Sigmoid colon (tissue), 7 donors: Measurements from ENCODE around the gene ZNF492. TPM values are rescaled to one million over a fixed set of nuclear protein-coding genes. Genes with fewer than 3 reads are reported as not detected.
"Not testable (repeated sequence)": the region's sequence is repeated elsewhere in the genome, so short reads cannot be mapped to it uniquely, and the experiment has no call there.

Experiments
- DNase-seq: peaks from one replicate; pipeline ENCODE4 v3.0.0-alpha.2; 2019
- H3K27ac ChIP-seq, 4 donors: fragments of 200-600 bp; sonication (generic); one replicate each; pipeline ENCODE4 v1.5.1; 2016 to 2019; ENCODE audit warnings: mild to moderate bottlenecking in 1 of 4
- H3K27me3 ChIP-seq, 3 donors: fragments of 200-600 bp; sonication (generic); one replicate each; pipeline ENCODE4 v1.5.1; 2019; ENCODE audit warnings: mild to moderate bottlenecking in 1 of 3
- H3K36me3 ChIP-seq, 4 donors: fragments of 200-600 bp; sonication (generic); one replicate each; pipeline ENCODE4 v1.5.1; 2016 to 2019
- H3K4me1 ChIP-seq, 4 donors: fragments of 200-600 bp; sonication (generic); one replicate each; pipeline ENCODE4 v1.5.1; 2017 to 2019
- H3K4me3 ChIP-seq, 4 donors: fragments of 200-600 bp; sonication (generic); one replicate each; pipeline ENCODE4 v1.5.1; 2017 to 2019; ENCODE audit warnings: mild to moderate bottlenecking in 2 of 4, moderate library complexity in 1 of 4
- H3K9me3 ChIP-seq, 4 donors: fragments of 200-600 bp in 3 of 4; sonication (generic) in 3 of 4; one replicate each; pipeline versions ENCODE4 v1.5.1 to v1.6.1; 2013 to 2019
- EP300 ChIP-seq, 4 donors: sonication (generic); formaldehyde crosslinking; IDR thresholded peaks; one replicate each; pipeline ENCODE4 v1.6.1; 2017; ENCODE audit warnings: antibody characterized with exemption in 4 of 4
- POLR2A ChIP-seq, 2 donors: fragments of 450-650 bp; IDR thresholded peaks; one replicate each; pipeline ENCODE4 v1.6.1; 2016; ENCODE audit warnings: antibody characterized with exemption in 2 of 2, mild to moderate bottlenecking in 2 of 2, moderate library complexity in 2 of 2
- POLR2AphosphoS5 ChIP-seq, 4 donors: sonication (generic); formaldehyde crosslinking; IDR thresholded peaks; one replicate each; pipeline ENCODE4 v1.6.1; 2017; ENCODE audit warnings: antibody characterized with exemption in 4 of 4
- WGBS, 2 donors: extraction: QIAGEN DNeasy Blood & Tissue Kit; methylation state at CpG; one replicate each; pipeline ENCODE4 v1.1.7; 2013; 5-methylcytosine and 5-hydroxymethylcytosine counted together
- intact Hi-C: fragments of 100-400 bp; cut with DNase I; formaldehyde crosslinking; loops from one replicate; pipeline ENCODE4 v1.15.1; 2023
- polyA plus RNA-seq, 3 donors: library from polyadenylated mRNA; stranded (reverse); fragments of 200-250 nt; gene quantifications; one replicate each; pipeline ENCODE4 v1.2.3, GENCODE V29; 2013
- total RNA-seq, 4 donors: library from RNA; depleted of rRNA; stranded (reverse); fragments of >200 nt; gene quantifications; one replicate each; pipeline ENCODE4 v1.1.0, GENCODE V29; 2016
- TF ChIP-seq, protein P1 (sequence below), 4 experiments: fragments of 450-650 bp in 3 of 4; fragments of 200-600 bp in 1 of 4; IDR thresholded peaks; one replicate each; pipeline ENCODE4 v1.5.1; 2016 to 2019; ENCODE audit warnings: antibody characterized with exemption in 4 of 4, mild to moderate bottlenecking in 3 of 4, moderate library complexity in 2 of 4
- donor health status: healthy with polysubstance abuse.
- donor health status: Bipolar disorder and iron deficiency.
- donor health status: healthy.

Gene ZNF492
- total RNA-seq (under 1 TPM in 3 of 4 donors, not detected in 1; 0.14 to 0.33 (median 0.28) TPM), polyA plus RNA-seq (under 1 TPM in 1 of 3 donors, not detected in 2; 0.48 TPM)

DNA sequence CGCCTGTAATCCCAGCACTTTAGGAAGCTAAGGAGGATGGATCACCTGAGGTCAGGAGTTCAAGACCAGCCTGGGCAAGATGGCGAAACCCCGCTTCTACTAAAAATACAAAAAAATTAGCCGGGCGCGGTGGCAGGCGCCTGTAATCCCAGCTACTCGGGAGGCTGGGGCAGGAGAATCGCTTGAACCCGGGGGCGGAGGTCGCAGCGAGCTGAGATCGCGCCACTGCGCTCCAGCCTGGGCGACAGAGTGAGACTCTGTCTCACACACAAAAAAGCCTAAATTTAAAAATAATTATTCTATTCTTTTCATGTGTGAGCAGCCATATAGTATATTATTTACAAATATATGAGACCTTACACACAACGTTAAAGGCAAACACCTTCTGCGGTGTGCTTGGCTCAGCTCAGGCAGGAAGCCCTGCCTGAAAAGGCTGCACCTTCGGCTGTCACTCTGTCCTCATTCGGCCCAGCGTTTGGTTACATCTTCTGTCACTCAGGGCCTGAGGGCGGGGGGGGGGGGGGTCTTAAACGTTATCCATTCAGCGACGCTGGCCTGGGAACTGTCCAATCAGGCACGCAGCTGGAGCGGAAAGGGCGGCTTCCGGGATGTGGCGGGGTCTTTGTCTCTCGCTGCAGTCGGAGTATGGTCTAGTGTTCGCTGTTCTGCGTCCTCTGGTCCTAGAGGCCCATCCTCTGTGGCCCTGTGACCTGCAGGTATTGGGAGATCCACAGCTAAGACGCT is at the start of gene ZNF492:
Gene ZNF492, plus strand, starts transcription at position 619 of the 744 bp plus-strand sequence. CDS start 19,076 bp downstream, outside the sequence.
- H3K27ac ChIP-seq, result peak within 1 kb of the TSS; percentile 28 to 62 (median 50)
- H3K27me3 ChIP-seq, H3K9me3 ChIP-seq, H3K36me3 ChIP-seq, intact Hi-C loops, H3K4me1 ChIP-seq: not testable (repeated sequence)
- peak; percentile 95 for DNase-seq
- 4 to 29% methylated on average over 36 of the region's 36 CpGs for WGBS, 2 donors
- H3K4me3 ChIP-seq, result peak within 1 kb of the TSS; percentile 53 to 77 (median 64)

DNA sequence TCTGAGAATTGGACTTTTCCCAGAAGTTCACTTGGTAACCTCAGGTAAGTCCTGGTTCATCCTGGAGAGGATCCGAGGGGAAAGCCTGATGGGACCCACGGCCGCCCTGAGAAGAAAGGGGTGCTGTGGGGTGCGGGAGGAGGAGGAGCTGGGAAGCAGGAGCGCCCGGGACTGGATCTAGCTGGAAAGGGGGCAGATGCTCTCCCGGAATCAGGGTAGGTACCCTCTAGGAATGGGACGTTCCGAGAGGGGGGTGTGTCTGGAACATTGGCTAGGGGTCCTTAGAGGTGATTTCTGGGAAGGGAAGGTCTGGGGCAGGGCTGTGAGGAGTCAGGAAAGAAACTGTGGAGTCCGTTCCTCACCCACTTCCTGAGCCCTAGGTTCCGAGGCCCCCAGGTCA is 38.7 kb upstream of the ZNF492 start:
- 48 to 61% methylated on average over 11 of the region's 11 CpGs for WGBS, 2 donors
- H3K4me3 ChIP-seq, result peak overlapping the region in 1 of 4 donors; percentile 18
- H3K9me3 ChIP-seq, result peaks cover 0 to 17% (median 0%) of the 10 kb centered on the region in 4 donors
- peaks cover 0 to 11% (median 0%) of the 10 kb centered on the region in 3 donors for H3K27me3 ChIP-seq
- H3K4me1 ChIP-seq, result no peaks in the 10 kb centered on the region
- no peak for TF ChIP-seq EP300 (IDR thresholded peaks at IDR 0.05)
- TF ChIP-seq, protein P1, sequence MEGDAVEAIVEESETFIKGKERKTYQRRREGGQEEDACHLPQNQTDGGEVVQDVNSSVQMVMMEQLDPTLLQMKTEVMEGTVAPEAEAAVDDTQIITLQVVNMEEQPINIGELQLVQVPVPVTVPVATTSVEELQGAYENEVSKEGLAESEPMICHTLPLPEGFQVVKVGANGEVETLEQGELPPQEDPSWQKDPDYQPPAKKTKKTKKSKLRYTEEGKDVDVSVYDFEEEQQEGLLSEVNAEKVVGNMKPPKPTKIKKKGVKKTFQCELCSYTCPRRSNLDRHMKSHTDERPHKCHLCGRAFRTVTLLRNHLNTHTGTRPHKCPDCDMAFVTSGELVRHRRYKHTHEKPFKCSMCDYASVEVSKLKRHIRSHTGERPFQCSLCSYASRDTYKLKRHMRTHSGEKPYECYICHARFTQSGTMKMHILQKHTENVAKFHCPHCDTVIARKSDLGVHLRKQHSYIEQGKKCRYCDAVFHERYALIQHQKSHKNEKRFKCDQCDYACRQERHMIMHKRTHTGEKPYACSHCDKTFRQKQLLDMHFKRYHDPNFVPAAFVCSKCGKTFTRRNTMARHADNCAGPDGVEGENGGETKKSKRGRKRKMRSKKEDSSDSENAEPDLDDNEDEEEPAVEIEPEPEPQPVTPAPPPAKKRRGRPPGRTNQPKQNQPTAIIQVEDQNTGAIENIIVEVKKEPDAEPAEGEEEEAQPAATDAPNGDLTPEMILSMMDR (IDR thresholded peaks at IDR 0.05), result no peak
- TF ChIP-seq POLR2AphosphoS5 (IDR thresholded peaks at IDR 0.05), result no peak
- no peak for TF ChIP-seq POLR2A (IDR thresholded peaks at IDR 0.05)
- no peaks in the 10 kb centered on the region for H3K36me3 ChIP-seq
- intact Hi-C loops, result no loop called here
- H3K27ac ChIP-seq, result no peak overlapping the region
- DNase-seq, result no peak

DNA sequence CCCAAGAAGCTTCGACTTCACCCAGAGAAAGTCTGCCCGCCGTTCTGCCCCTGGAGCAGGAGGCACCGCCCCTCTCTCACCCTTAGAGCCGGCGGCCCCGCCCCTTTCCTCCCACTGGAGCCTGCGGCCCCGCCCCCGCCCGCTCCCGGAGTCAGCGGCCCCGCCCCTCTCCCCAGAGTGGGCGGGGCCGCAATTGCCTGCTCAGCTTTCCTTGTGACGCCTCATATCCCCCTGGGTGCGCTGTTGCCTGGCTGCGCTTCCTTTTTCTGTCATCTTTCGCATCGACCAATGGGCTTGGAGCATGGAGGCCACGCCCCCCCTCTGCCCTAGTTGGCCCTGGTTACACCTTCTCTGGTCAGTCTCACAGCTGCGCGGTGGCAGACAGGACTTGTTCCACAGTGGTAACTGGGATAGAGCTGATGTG is 38.2 kb upstream of the ZNF492 start:
- Histone ChIP-seq H3K27ac (no peak overlapping the region), H3K36me3 (no peaks in the 10 kb centered on the region), H3K4me1 (no peaks in the 10 kb centered on the region), H3K27me3 (peaks cover 0 to 11% (median 0%) of the 10 kb centered on the region in 3 donors), H3K4me3 (peak overlapping the region in 1 of 4 donors; percentile 18), H3K9me3 (peaks cover 0 to 17% (median 0%) of the 10 kb centered on the region in 4 donors)
- intact Hi-C loops, result no loop called here
- WGBS, 2 donors, result 16 to 26% methylated on average over 24 of the region's 24 CpGs
- DNase-seq, result no peak
- TF ChIP-seq POLR2AphosphoS5 (IDR thresholded peaks at IDR 0.05), result peak in 1 of 4 donors; percentile 41
- TF ChIP-seq EP300 (IDR thresholded peaks at IDR 0.05), result no peak
- TF ChIP-seq, protein P1 (IDR thresholded peaks at IDR 0.05), result no peak
- no peak for TF ChIP-seq POLR2A (IDR thresholded peaks at IDR 0.05)

DNA sequence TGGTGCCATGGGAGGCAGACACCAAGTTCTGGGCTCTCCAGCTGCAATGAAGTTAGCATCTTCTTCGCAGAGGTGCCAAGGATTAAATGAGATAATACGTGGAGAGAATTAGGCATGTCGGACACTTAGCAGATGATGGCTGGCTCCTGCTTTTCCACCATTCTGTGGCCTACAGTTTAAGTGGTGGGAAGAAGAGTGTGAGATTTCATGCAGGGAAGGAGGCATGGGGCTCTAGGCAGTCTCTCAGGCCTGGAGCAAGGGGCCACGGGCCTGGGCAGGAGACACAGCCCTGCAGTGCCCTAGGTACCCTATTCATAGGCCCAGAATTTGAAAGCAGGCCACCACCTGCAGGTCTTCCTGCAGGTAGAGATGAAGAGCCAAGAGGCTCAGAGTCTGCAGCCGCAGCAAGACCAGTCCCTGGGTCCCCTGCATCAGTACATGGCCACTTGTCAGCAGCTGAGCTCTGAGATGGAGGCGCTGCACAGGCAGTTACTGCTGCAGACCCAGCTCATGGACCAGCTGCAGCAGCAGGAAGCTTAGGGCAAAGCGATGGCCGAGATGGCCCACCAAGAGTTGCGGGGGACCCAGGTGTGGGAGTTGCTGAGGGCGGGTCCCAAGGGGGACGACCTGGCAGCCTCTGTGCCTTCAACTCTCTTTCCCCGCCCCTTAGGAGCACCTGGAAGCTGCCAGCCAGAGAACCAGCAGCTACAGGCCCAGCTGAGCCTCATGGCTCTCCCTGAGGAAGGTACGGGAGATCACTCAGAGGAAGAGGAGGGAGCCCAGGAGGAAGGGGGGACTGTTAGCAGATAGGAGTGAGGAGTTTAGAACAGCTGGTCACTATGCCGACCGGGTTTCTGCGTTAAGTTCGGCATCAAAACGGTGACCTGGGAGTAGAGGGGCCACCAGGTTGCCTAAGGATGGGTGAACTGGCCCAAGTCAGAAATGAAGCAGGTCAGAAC is 33.2 kb upstream of the ZNF492 start:
- TF ChIP-seq, protein P1 (IDR thresholded peaks at IDR 0.05), result no peak
- TF ChIP-seq POLR2A (IDR thresholded peaks at IDR 0.05) (no peak), POLR2AphosphoS5 (IDR thresholded peaks at IDR 0.05) (no peak), EP300 (IDR thresholded peaks at IDR 0.05) (no peak)
- no peaks in the 10 kb centered on the region for H3K36me3 ChIP-seq
- WGBS, 2 donors, result 80 to 85% methylated on average over 18 of the region's 18 CpGs
- no peak overlapping the region for H3K4me3 ChIP-seq
- intact Hi-C loops, result no loop called here
- H3K27ac ChIP-seq, result no peak overlapping the region
- H3K9me3 ChIP-seq, result peaks cover 0 to 10% (median 0%) of the 10 kb centered on the region in 4 donors
- DNase-seq, result no peak
- no peaks in the 10 kb centered on the region for H3K4me1 ChIP-seq
- peaks cover 0 to 13% (median 0%) of the 10 kb centered on the region in 3 donors for H3K27me3 ChIP-seq
